Type B pancreatic cell (in vitro differentiated cells): ENCODE results near the gene NAA80. TPM values are rescaled to one million over a fixed set of nuclear protein-coding genes. Genes with fewer than 3 reads are reported as not detected.

Source experiments
- DNase-seq: peaks from one replicate; pipeline ENCODE4 v3.0.0; 2021; ENCODE audit warnings: mixed read lengths; ENCODE audit not compliant: unreplicated experiment; ENCODE audit errors: extremely low spot score
- H3K27ac Mint-ChIP-seq: 2 replicates; pipeline ENCODE4 v1.8.0; 2021; ENCODE audit warnings: mild to moderate bottlenecking, mixed read lengths
- H3K27me3 Mint-ChIP-seq: 2 replicates; pipeline ENCODE4 v1.8.0; 2021; ENCODE audit warnings: mixed read lengths
- H3K36me3 Mint-ChIP-seq: 2 replicates; pipeline ENCODE4 v1.8.0; 2021; ENCODE audit warnings: mixed read lengths
- H3K4me1 Mint-ChIP-seq: one replicate; pipeline ENCODE4 v1.8.0; 2021; ENCODE audit warnings: mixed read lengths; ENCODE audit not compliant: unreplicated experiment
- H3K4me3 Mint-ChIP-seq: 2 replicates; pipeline ENCODE4 v1.8.0; 2021; ENCODE audit warnings: mild to moderate bottlenecking, mixed read lengths
- H3K9me3 Mint-ChIP-seq: 2 replicates; pipeline ENCODE4 v1.8.0; 2021; ENCODE audit warnings: mixed read lengths
- total RNA-seq: library from RNA; stranded (reverse); gene quantifications from 2 replicates; pipeline ENCODE4 v1.2.1, GENCODE V29; 2021; ENCODE audit warnings: low replicate concordance
- TF ChIP-seq, protein P1 (sequence below): fragments of 200-600 bp; sonication (generic); conservative IDR thresholded peaks from 2 replicates; pipeline ENCODE4 v1.5.0; 2021; ENCODE audit warnings: antibody characterized with exemption, mild to moderate bottlenecking

NAA80 gene
- total RNA-seq, 1 donor from 2014 or later = 12.9 TPM

DNA sequence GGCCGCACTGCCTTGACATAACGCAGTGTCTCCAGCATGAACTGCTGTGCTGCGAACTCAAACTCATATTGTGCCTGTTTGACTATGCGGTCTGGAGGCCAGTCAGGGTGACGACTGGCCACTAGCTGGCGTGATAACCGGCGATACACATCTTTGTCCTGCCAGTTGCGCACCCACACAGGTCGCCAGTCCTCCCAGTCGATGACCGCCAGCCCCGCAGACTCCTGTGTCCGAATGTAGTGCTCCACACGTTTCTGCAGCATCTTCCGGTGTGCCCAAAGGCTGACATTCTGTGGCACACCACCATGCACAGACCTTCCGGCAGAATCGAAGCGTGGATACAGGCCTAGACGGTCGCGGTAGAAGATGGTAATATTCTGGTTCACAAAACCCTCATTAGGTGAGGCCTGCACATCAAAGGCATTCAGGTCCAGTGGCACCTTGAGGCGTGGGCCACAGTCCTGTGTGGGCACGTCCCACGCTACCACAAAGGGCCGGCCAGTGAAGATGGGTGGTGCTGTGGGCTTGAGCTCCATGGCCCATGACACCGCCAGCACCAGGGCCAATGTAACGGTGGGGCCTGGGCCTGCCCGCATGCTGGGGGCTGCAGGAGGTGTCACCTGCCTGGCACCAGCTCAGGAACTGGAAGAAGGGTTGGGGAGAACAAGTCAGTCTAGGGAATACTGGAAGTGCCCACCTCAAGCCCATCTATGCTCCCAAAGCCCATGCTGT is 20.9 kb upstream of the NAA80 start:
- Mint-ChIP-seq H3K27ac (peak overlapping the region; percentile 98), H3K9me3 (no peaks in the 10 kb centered on the region)
- TF ChIP-seq, protein P1, sequence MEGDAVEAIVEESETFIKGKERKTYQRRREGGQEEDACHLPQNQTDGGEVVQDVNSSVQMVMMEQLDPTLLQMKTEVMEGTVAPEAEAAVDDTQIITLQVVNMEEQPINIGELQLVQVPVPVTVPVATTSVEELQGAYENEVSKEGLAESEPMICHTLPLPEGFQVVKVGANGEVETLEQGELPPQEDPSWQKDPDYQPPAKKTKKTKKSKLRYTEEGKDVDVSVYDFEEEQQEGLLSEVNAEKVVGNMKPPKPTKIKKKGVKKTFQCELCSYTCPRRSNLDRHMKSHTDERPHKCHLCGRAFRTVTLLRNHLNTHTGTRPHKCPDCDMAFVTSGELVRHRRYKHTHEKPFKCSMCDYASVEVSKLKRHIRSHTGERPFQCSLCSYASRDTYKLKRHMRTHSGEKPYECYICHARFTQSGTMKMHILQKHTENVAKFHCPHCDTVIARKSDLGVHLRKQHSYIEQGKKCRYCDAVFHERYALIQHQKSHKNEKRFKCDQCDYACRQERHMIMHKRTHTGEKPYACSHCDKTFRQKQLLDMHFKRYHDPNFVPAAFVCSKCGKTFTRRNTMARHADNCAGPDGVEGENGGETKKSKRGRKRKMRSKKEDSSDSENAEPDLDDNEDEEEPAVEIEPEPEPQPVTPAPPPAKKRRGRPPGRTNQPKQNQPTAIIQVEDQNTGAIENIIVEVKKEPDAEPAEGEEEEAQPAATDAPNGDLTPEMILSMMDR = no peak

GRCh38 chr3:50319181-50319893 is 20.1 kb upstream of the NAA80 start:
- TF ChIP-seq, protein P1 = no peak
- Mint-ChIP-seq H3K4me1 (peaks cover 32% of the 10 kb centered on the region), H3K27me3 (no peaks in the 10 kb centered on the region), H3K36me3 (peaks cover 15% of the 10 kb centered on the region), H3K4me3 (peak overlapping the region; percentile 95), H3K27ac (peak overlapping the region; percentile 98), H3K9me3 (no peaks in the 10 kb centered on the region)
- DNase-seq = no peak

More for the DNA sequence above, 20.9 kb upstream of the NAA80 start:
- H3K36me3 Mint-ChIP-seq = peaks cover 18% of the 10 kb centered on the region
- DNase-seq = no peak
- H3K4me3 Mint-ChIP-seq = peak overlapping the region; percentile 95
- H3K4me1 Mint-ChIP-seq = peaks cover 38% of the 10 kb centered on the region
- no peaks in the 10 kb centered on the region for H3K27me3 Mint-ChIP-seq

GRCh38 chr3:50318615-50319014 is 19.4 kb upstream of the NAA80 start:
- H3K9me3 Mint-ChIP-seq = no peaks in the 10 kb centered on the region
- no peak for DNase-seq
- TF ChIP-seq, protein P1 = no peak
- peaks cover 32% of the 10 kb centered on the region for H3K4me1 Mint-ChIP-seq
- peak overlapping the region; percentile 77 for H3K4me3 Mint-ChIP-seq
- H3K27ac Mint-ChIP-seq = peak overlapping the region; percentile 98
- no peaks in the 10 kb centered on the region for H3K27me3 Mint-ChIP-seq
- peaks cover 21% of the 10 kb centered on the region for H3K36me3 Mint-ChIP-seq

GRCh38 chr3:50318163-50318562 is 19.0 kb upstream of the NAA80 start:
- TF ChIP-seq, protein P1 = no peak
- Mint-ChIP-seq H3K36me3 (peaks cover 22% of the 10 kb centered on the region), H3K27me3 (no peaks in the 10 kb centered on the region), H3K27ac (peak overlapping the region; percentile 98), H3K4me1 (peaks cover 32% of the 10 kb centered on the region), H3K4me3 (peak overlapping the region; percentile 77), H3K9me3 (no peaks in the 10 kb centered on the region)
- no peak for DNase-seq

DNA sequence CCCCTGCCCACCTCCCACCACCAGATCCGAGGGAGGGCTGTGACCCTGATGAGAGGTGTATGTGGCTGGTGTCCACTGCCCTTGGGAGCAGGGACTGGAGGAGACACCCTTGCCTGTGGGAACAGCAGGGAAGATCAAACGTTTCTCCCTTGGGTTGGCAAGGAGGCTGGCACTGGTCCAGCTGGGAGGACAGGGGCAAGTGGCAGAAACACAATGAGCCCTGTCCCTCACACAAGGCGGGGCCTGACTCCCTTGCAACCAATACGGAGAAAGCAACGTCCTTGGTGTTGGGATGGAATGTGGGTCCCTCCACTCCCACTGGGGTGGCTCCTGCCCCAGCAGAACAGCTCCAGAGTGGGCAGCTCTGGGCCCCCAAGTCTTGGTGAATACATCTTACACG is 18.1 kb upstream of the NAA80 start:
- Mint-ChIP-seq H3K4me1 (peaks cover 32% of the 10 kb centered on the region), H3K9me3 (no peaks in the 10 kb centered on the region), H3K27me3 (no peaks in the 10 kb centered on the region), H3K36me3 (peaks cover 22% of the 10 kb centered on the region), H3K4me3 (peak overlapping the region; percentile 81), H3K27ac (peak overlapping the region; percentile 100)
- TF ChIP-seq, protein P1 = no peak
- no peak for DNase-seq
